Upper lobe of left lung (tissue), 4 donors: ENCODE measurements around the gene DYRK1A.

Experiments
- CTCF ChIP-seq, 6 experiments: fragments of 450-650 bp in 4 of 6; fragments of 200-600 bp in 2 of 6; sonication (generic) in 2 of 6; IDR thresholded peaks; one replicate each; pipeline ENCODE4 v1.5.1; 2016 to 2019; ENCODE audit warnings: antibody characterized with exemption in 6 of 6
- EP300 ChIP-seq, 4 donors: sonication (generic); formaldehyde crosslinking; IDR thresholded peaks; one replicate each; pipeline ENCODE4 v1.5.1; 2017; ENCODE audit warnings: antibody characterized with exemption in 4 of 4, control low read depth in 2 of 4

GRCh38 chr21:37568916-37569315 is 202.3 kb downstream of the DYRK1A start:
- TF ChIP-seq EP300 (IDR thresholded peaks at IDR 0.05) (no peak), CTCF (IDR thresholded peaks at IDR 0.05) (no peak)
